SU-DHL-6 (cell line): Measurements from ENCODE around the gene SETD4.

Experiments used
- EZH2phosphoT487 ChIP-seq: fragments of 200-600 bp; sonication (generic), shearing (Covaris generic); conservative IDR thresholded peaks from 2 replicates; pipeline ENCODE4 v1.6.1; 2018; ENCODE audit warnings: mild to moderate bottlenecking, antibody characterized with exemption, low read length, moderate library complexity, mixed read lengths
- TF ChIP-seq, protein P1 (sequence below): fragments of 200-600 bp; sonication (generic); IDR thresholded peaks from one replicate; pipeline ENCODE4 v1.5.1; 2017; ENCODE audit warnings: antibody characterized with exemption, mild to moderate bottlenecking, low read length, moderate library complexity; ENCODE audit not compliant: insufficient read depth, poor library complexity, severe bottlenecking

DNA sequence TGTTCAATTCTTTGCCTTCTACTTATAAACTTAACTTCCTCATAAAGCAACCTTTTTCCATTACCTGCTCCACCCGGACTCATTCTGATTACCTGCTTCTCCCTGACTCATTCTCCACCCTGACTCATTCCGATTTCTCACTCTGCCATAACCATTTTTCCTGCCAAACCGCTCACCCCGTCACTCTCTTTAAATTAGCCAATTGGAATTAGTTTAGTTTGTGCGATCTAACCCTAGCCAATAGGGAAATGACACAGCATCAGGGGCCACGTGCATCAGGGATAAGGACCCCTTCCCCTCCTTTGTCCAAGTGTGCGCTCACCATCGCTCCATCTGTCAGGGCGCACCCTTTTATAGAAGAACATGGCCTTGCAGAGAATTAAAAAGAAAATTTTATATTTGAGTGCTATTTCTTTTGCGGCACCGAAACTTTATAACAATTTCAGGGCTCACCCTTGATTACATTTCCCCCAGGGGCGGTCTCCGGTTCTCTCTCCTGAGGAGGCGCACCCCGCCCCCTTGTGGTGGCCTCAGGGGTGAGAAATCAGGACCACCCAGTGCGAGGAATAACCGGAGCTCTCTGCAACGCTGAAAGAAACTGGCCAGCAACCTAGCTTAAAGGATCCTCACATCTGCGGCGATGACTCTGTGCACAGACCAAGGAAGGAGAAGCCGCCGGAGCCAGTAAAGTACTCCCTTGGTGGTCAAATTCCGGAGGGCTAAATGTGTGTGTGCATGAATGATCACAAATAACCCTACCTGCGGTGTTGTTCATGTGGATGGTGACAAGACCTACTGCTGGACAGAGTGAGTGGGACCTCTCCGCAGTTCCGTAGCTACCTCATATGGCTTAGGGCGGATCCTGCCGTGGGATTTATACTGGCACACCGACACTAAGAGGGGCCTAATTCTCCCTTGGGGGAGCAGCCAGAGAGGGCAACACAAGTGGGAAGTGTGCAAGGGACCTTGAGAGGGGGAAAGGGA is 44.3 kb upstream of the SETD4 start:
- TF ChIP-seq, protein P1, sequence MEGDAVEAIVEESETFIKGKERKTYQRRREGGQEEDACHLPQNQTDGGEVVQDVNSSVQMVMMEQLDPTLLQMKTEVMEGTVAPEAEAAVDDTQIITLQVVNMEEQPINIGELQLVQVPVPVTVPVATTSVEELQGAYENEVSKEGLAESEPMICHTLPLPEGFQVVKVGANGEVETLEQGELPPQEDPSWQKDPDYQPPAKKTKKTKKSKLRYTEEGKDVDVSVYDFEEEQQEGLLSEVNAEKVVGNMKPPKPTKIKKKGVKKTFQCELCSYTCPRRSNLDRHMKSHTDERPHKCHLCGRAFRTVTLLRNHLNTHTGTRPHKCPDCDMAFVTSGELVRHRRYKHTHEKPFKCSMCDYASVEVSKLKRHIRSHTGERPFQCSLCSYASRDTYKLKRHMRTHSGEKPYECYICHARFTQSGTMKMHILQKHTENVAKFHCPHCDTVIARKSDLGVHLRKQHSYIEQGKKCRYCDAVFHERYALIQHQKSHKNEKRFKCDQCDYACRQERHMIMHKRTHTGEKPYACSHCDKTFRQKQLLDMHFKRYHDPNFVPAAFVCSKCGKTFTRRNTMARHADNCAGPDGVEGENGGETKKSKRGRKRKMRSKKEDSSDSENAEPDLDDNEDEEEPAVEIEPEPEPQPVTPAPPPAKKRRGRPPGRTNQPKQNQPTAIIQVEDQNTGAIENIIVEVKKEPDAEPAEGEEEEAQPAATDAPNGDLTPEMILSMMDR, result peak; percentile 24
- no peak for TF ChIP-seq EZH2phosphoT487
